ENCODE data around the gene TDRD15.
"Not testable (repeated sequence)": the region's sequence is repeated elsewhere in the genome, so short reads cannot be mapped to it uniquely, and the experiment has no call there.

The TDRD15 gene

DNA sequence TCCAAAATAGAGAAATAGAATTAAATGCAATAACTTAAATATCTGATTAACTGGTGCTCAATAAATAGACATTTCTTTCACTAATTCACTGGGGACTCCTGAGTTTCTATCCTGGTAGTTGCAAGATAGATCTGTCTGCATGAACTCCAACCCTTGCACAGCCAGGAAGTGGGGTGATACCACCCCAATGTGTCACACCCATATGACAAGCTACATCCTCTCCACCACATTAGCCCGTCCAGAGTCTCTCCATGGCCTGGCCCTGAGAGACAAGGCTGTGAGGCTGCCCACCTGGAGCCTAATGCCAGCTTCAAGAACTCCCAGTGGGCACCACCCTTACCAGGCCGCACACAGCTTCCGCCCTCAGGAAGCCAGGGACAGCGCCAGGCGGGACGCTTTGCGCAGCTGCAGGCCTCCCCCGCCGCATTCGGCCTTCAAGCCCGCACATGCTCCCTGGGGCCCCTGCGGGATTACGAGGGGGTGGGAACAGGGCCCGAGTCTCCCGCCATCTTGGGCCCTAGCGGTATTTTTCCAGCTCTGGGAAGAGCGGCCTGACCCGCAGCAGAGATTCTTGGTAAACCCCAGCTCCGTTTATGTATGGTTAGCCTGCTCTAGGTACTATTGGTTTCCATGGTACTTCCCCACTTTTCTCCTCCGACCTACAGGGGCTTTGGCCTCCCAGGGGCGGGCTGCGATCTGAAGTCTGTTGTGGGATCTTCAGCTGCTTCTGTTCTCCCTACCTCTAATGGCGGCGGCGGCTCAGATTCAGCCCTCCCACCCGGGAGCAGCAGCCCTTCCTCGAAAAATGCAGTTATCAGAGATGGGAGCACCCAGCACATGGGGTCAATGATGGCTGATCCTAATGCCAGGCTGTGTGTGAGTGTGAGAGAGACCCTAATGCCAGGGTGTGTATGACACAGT lies at the start of gene TDRD15:
Gene TDRD15, plus strand, starts transcription at position 496 of the 921 bp plus-strand sequence. CDS start 13,500 bp downstream, outside the sequence.
- no peak for DNase-seq (ENCODE audit: low spot score)

- DNase-seq (ENCODE audit: low spot score) = no peak
Measured at GRCh38 chr2:21078296-21078695, 45.5 kb upstream of the TDRD15 start.

GRCh38 chr2:21083482-21083881 lies 40.3 kb upstream of the TDRD15 start:
- no peak for DNase-seq (ENCODE audit: low spot score)

GRCh38 chr2:21084401-21084800 lies 39.4 kb upstream of the TDRD15 start:
- no peak for DNase-seq (ENCODE audit: low spot score)

- no peak for DNase-seq (ENCODE audit: low spot score)
Measured at GRCh38 chr2:21092308-21092869, 31.4 kb upstream of the TDRD15 start.

- no peak for DNase-seq (ENCODE audit: low spot score)
Measured at GRCh38 chr2:21095178-21095577, 28.6 kb upstream of the TDRD15 start.

GRCh38 chr2:21095714-21096113 lies 28.1 kb upstream of the TDRD15 start:
- no peak for DNase-seq (ENCODE audit: low spot score)

DNA sequence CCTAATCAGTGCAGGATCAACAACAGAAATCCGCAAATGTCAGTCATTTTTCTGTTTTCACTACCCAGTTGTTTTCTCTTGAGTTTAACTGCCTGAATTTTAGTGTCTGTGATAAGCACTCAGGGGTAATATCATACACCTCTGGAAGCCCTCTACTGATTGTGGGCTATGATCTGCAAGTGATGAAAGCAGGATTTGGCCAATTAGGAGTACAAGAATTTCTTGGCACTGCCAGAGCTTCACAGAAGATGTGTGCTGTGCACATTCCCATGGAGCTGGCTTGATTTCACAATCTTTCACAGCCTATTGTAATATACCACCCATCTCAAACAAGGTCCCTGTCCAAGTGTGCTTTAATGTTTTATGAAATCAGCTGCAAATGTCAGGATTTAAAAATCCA lies 27.3 kb upstream of the TDRD15 start:
- no peak for DNase-seq (ENCODE audit: low spot score)

- DNase-seq (ENCODE audit: low spot score) = no peak
Measured at GRCh38 chr2:21097331-21097730, 26.4 kb upstream of the TDRD15 start.

GRCh38 chr2:21098294-21098693 lies 25.5 kb upstream of the TDRD15 start:
- no peak for DNase-seq (ENCODE audit: low spot score)

GRCh38 chr2:21099281-21099907 lies 24.4 kb upstream of the TDRD15 start:
- no peak for DNase-seq (ENCODE audit: low spot score)

DNA sequence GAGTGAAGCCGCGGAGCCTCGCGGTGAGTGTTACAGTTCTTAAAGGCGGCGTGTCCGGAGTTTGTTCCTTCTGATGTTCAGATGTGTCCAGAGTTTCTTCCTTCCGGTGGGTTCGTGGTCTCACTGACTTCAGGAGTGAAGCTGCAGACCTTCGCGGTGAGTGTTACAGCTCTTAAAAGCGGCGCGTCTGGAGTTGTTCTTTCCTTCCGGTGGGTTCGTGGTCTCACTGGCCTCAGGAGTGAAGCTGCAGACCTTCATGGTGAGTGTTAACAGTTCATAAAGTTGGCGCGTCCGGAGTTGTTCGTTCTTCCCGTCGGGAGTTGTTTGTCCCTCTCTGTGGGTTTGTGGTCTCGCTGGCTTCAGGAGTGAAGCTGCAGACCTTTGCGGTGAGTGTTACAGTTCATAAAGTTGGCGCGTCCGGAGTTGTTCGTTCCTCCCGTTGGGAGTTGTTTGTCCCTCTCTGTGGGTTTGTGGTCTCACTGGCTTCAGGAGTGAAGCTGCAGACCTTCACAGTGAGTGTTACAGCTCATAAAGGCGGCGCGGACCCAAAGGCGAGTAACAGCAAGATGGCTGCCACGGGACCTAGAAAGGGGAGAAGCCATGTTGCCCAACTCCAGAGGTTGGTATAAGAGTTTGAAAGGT lies 22.1 kb upstream of the TDRD15 start:
- DNase-seq (ENCODE audit: low spot score) = not testable (repeated sequence)

- DNase-seq (ENCODE audit: low spot score) = no peak
Measured at GRCh38 chr2:21102356-21102755, 21.4 kb upstream of the TDRD15 start.

DNA sequence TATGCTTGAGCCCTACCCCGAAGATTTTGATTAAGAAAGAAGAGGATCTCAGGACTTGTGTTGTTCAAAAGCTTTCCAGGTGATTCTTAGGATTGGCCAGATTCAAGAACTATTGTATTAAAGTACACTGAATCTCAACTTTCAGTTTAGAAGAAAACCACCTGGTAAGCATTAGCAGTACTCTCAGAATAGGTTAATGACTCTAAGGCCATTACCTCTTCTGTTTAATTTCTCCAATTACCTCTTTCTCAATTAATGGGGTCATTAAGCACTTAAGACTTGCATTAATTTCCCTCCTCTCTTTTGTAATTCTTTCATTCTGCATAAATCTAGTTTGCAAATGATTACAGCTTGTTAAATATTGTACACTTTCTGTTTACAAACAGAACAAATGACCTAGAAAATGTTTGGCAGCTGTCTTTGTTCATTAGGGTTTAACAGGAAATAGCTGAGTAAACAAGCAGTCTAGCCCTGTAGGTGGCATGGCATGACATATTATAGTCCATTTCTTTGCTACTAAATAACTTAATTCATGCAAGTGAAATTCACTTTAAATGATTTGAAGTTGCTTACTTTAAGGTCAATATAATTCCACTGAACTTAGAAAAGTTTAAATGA lies 20.4 kb upstream of the TDRD15 start:
- no peak for DNase-seq (ENCODE audit: low spot score)

DNA sequence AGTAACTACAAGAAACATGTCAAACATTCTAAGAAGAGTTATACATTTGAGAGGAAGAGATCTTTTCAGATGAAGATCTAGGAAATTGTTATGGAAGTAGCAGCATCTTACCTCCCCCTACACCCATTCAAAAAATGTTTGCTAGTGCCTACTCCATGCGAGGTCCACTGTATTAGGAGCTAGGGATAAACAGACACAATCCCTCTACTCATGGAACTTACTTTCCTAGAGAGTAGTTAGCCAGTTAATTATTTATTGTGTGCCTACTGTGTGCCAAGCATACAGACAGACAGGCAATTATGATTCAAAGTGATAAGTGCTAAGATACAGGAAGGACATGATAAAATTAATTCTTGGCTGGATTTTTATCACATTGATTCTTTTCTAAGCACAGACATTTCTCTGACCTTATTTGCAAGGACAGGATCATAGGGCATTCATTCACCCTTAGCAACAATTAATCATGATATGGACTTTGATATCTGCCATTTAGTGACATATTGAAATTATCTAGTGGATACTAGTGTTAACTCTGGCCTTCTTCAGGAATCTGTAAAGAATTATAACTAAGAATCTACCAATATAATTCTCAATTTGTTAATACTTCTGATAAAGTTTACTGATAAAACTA lies 19.6 kb upstream of the TDRD15 start:
- DNase-seq (ENCODE audit: low spot score) = no peak

GRCh38 chr2:21111012-21111411 lies 12.8 kb upstream of the TDRD15 start:
- DNase-seq (ENCODE audit: low spot score) = no peak

- DNase-seq (ENCODE audit: low spot score) = no peak
Measured at GRCh38 chr2:21117688-21118087, 6.1 kb upstream of the TDRD15 start.

- peak; percentile 37 for DNase-seq (ENCODE audit: low spot score)
Measured at GRCh38 chr2:21118302-21118920, 5.4 kb upstream of the TDRD15 start.

GRCh38 chr2:21131861-21132260 lies 8.1 kb downstream of the TDRD15 start:
- no peak for DNase-seq (ENCODE audit: low spot score)

- DNase-seq (ENCODE audit: low spot score) = no peak
Measured at GRCh38 chr2:21135585-21135984, 11.8 kb downstream of the TDRD15 start.

DNA sequence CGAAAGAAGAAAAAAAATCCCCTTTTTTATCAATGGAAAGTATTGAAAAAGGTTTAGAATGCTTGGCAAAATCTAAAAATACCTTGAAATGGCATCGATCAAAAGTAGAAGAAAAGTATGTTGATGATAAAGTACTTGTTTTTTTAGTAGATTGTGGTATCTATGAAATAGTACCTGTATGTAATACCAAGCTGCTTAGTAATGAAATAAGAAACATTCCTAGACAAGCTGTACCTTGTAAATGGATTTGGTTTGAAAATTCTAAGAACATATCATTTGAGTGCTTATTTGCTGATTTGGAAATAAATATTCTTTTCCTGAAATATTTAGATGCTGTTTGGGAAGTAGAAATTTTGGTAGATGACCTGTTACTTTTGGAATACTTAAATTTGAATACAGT lies 18.4 kb downstream of the TDRD15 start:
- DNase-seq (ENCODE audit: low spot score) = no peak
